HepG2 (cell line): Measurements from ENCODE around the gene CLIC5. TPM values are rescaled to one million over a fixed set of nuclear protein-coding genes. Genes with fewer than 3 reads are reported as not detected.

ENCODE experiments used
- ATAC-seq: fragments of 200-7000 bp; cut with Tn5 transposase; 3 replicates; pipeline ENCODE4 v1.9.1; 2020; ENCODE audit warnings: mild to moderate bottlenecking, moderate library complexity
- BruUV-seq: library from RNA; stranded (reverse); fragments of 400-500 nt; replicated peaks from 2 replicates; lab custom pipeline; 2021; lab: Mats Ljungman, UMichigan
- CTCF ChIA-PET: fragments of 300-600 bp; formaldehyde crosslinking; extraction: SDS; loops from one replicate; lab custom pipeline; 2021; ENCODE audit warnings: low total read pairs, inconsistent platforms, low intra/inter-chr PET ratio; lab: Yijun Ruan, JAX
- POLR2A ChIA-PET: fragments of 350-600 bp; sonication (Branson Sonifier 250); formaldehyde crosslinking; loops from one replicate; lab custom pipeline; 2020; ENCODE audit warnings: antibody characterized with exemption, inconsistent platforms; lab: Yijun Ruan, JAX
- DNase-seq: peaks from one replicate; pipeline ENCODE4 v3.0.0-alpha.2; 2015; ENCODE audit warnings: low spot score
- FAIRE-seq: peaks from 3 replicates; lab custom pipeline; 2011; peaks lifted over from hg19 to GRCh38; lab: Jason Lieb, UNC
- H2AFZ ChIP-seq: one replicate; pipeline ENCODE4 v1.6.1; 2011; ENCODE audit warnings: low read length, inconsistent platforms
- H3K27ac ChIP-seq: fragments of 300-600 bp; 3 replicates; pipeline ENCODE4 v1.8.0; 2011; ENCODE audit warnings: mixed run types, mild to moderate bottlenecking, mixed read lengths, low read length, inconsistent platforms; ENCODE audit not compliant: insufficient read depth; ENCODE audit errors: extremely low read length
- H3K27me3 ChIP-seq, 2 experiments: fragments of 200-600 bp in 1 of 2; 2 replicates in 1 of 2; 3 replicates in 1 of 2; pipeline versions ENCODE4 v1.6.0 to v1.8.0; 2011; ENCODE audit warnings: low read length in 2 of 2, mild to moderate bottlenecking in 2 of 2, moderate library complexity in 2 of 2, inconsistent platforms in 1 of 2; ENCODE audit not compliant: insufficient read depth in 2 of 2, control insufficient read depth in 1 of 2
- H3K36me3 ChIP-seq, 2 experiments: fragments of 200-600 bp in 1 of 2; replicated peaks in 1 of 2; 2 replicates in 1 of 2; 3 replicates in 1 of 2; pipeline versions ENCODE4 v1.5.1 to v1.8.0; 2011; ENCODE audit warnings: low read length in 2 of 2, inconsistent platforms in 1 of 2; ENCODE audit not compliant: insufficient read depth in 2 of 2, control insufficient read depth in 1 of 2
- H3K4me1 ChIP-seq: 2 replicates; pipeline ENCODE4 v1.5.1; 2012; ENCODE audit warnings: low read length, inconsistent platforms; ENCODE audit not compliant: insufficient read depth
- H3K4me2 ChIP-seq: 2 replicates; pipeline ENCODE4 v1.6.0; 2011; ENCODE audit warnings: low read depth, low read length, inconsistent platforms
- H3K4me3 ChIP-seq, 3 experiments: fragments of 200-600 bp in 1 of 3; sonication (generic), shearing (Covaris generic) in 1 of 3; replicated peaks in 1 of 3; 2 replicates each; pipeline ENCODE4 v1.5.1; 2011 to 2016; ENCODE audit warnings: low read length in 3 of 3, inconsistent platforms in 2 of 3, low read depth in 2 of 3, mild to moderate bottlenecking in 2 of 3, control low read depth in 1 of 3, mixed read lengths in 1 of 3; ENCODE audit not compliant: insufficient read depth in 1 of 3
- H3K79me2 ChIP-seq: one replicate; pipeline ENCODE4 v1.6.1; 2011; ENCODE audit warnings: low read length, inconsistent platforms; ENCODE audit not compliant: insufficient read depth
- H3K9ac ChIP-seq: 2 replicates; pipeline ENCODE4 v1.6.0; 2011; ENCODE audit warnings: mild to moderate bottlenecking, low read depth, low read length, inconsistent platforms; ENCODE audit not compliant: insufficient read depth
- H3K9me3 ChIP-seq: 2 replicates; pipeline ENCODE4 v1.5.1; 2012; ENCODE audit warnings: mild to moderate bottlenecking, low read length
- H4K20me1 ChIP-seq: 2 replicates; pipeline ENCODE4 v1.6.0; 2011; ENCODE audit warnings: inconsistent platforms, mild to moderate bottlenecking, low read length, moderate library complexity; ENCODE audit not compliant: insufficient read depth
- BCLAF1 ChIP-seq: fragments of 450-650 bp; IDR thresholded peaks from 2 replicates; pipeline ENCODE4 v1.6.1; 2017; ENCODE audit warnings: mild to moderate bottlenecking
- BRD4 ChIP-seq: sonication (generic); formaldehyde crosslinking; IDR thresholded peaks from 2 replicates; pipeline ENCODE4 v1.4.0; 2020; ENCODE audit warnings: missing genetic modification reagents
- CHCHD3 ChIP-seq: sonication (generic); formaldehyde crosslinking; IDR thresholded peaks from 2 replicates; pipeline ENCODE4 v1.8.0; 2022; ENCODE audit warnings: mild to moderate bottlenecking, missing genetic modification reagents, moderate library complexity
- EED ChIP-seq: sonication (generic); formaldehyde crosslinking; IDR thresholded peaks from 2 replicates; pipeline ENCODE4 v1.5.0; 2020; ENCODE audit warnings: mild to moderate bottlenecking, missing genetic modification reagents
- ERF ChIP-seq: IDR thresholded peaks from 2 replicates; pipeline ENCODE4 v1.6.1; 2018; ENCODE audit warnings: missing biosample characterization, missing genetic modification reagents
- HNF4A ChIP-seq: sonication (generic); formaldehyde crosslinking; IDR thresholded peaks from 2 replicates; pipeline ENCODE4 v1.4.0; 2020; ENCODE audit warnings: missing genetic modification reagents
- HOXA7 ChIP-seq: sonication (generic); formaldehyde crosslinking; IDR thresholded peaks from 2 replicates; pipeline ENCODE4 v1.8.1; 2022; ENCODE audit warnings: mild to moderate bottlenecking, missing genetic modification reagents, moderate library complexity
- IRF1 ChIP-seq: sonication (generic); formaldehyde crosslinking; IDR thresholded peaks from 2 replicates; pipeline ENCODE4 v1.4.0; 2020; ENCODE audit warnings: low read depth, mild to moderate bottlenecking, missing genetic modification reagents
- ZZZ3 ChIP-seq: sonication (generic); formaldehyde crosslinking; IDR thresholded peaks from 2 replicates; pipeline ENCODE4 v1.4.0; 2020; ENCODE audit warnings: missing genetic modification reagents, mild to moderate bottlenecking, borderline replicate concordance
- WGBS: methylation state at CpG from one replicate; pipeline ENCODE4 v1.1.6; 2017; ENCODE audit warnings: low lambda C conversion rate; 5-methylcytosine and 5-hydroxymethylcytosine counted together
- in situ Hi-C: cut with HindIII; loops from 2 replicates; pipeline ENCODE4 v1.10.0; 2017; ENCODE audit warnings: low pct_unique_long_range_greater_than_20kb; ENCODE audit not compliant: extremely low pct_ligation_motif_present
- intact Hi-C: fragments of 100-400 bp; cut with micrococcal nuclease; formaldehyde crosslinking; loops from one replicate; pipeline ENCODE4 v1.10.0; 2022; ENCODE audit not compliant: unreplicated experiment
- polyA plus RNA-seq, 8 experiments: library from polyadenylated mRNA; depleted of rRNA in 3 of 8; stranded (reverse) in 7 of 8; unstranded in 1 of 8; fragments of >200 nt; fragmentation: Illumina TruSeq in 4 of 8; extraction: Trizol in 4 of 8; gene quantifications; 2 replicates each; pipeline versions ENCODE4 v1.2.1 to v1.2.3, GENCODE V29; 2011 to 2016; ENCODE audit warnings: low read depth in 4 of 8, missing spikeins in 1 of 8, mixed read lengths in 1 of 8; ENCODE audit not compliant: insufficient read depth in 1 of 8
- total RNA-seq, 5 experiments: library from RNA; depleted of rRNA; stranded (reverse); fragments of >200 nt; fragmentation: Illumina TruSeq; extraction: Trizol; gene quantifications; 2 replicates each; pipeline ENCODE4 v1.2.3, GENCODE V29; 2016; ENCODE audit warnings: low read depth in 1 of 5

Gene CLIC5
- total and polyA plus RNA-seq, 2 of the 13 experiments (the other 11 are each of a cell fraction or from before 2014, with no cell fraction given): not detected

- Histone ChIP-seq H3K9me3 (no peaks in the 10 kb centered on the region), H3K4me2 (no peak overlapping the region), H4K20me1 (no peaks in the 10 kb centered on the region), H3K27me3 (0 out of 5 replicates have a peak, but pooled peaks cover 0 to 11% of the 10 kb centered on the region in 2 experiments), H3K4me1 (no peaks in the 10 kb centered on the region), H3K36me3 (no peaks in the 10 kb centered on the region), H3K9ac (no peak overlapping the region), H3K4me3 (no peak overlapping the region), H2AFZ (no peak overlapping the region), H3K27ac (no peak overlapping the region), H3K79me2 (no peaks in the 10 kb centered on the region)
- no peak for DNase-seq
- ChIA-PET POLR2A (no interaction called here), CTCF (no interaction called here)
- intact Hi-C loops: no loop called here
- ATAC-seq: no peak
- in situ Hi-C loops: no loop called here
- no TSS peak for BruUV-seq
- 0% methylated on average over 5 of the region's 5 CpGs for WGBS
- TF ChIP-seq EED (no peak), BRD4 (no peak), HNF4A (no peak), CHCHD3 (CRISPR knock-in tag) (no peak), BCLAF1 (no peak), ERF (CRISPR knock-in tag) (no peak), ZZZ3 (CRISPR knock-in tag) (no peak)
- FAIRE-seq: no peak
These were observed 59.5 kb downstream of the CLIC5 start for GRCh38 chr6:45956176-45956575.

DNA sequence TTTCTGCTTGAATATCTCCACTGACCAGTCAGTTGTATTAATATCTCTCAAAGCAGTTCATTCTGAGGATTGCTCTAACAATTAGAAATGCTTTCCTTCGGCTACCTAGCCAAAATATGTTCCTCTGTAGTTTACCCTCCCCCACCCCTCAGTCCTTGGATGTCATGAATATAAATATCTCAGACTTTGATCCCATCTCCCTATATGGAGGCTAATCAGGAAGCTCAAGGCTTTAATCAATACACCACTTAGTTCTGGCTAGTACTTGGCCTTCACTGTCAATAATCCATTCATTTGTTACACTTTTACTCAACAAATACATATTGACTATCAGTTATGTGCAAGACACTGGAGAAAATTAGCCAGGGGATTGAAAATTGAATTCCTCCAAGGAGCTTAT lies 60.1 kb downstream of the CLIC5 start:
- intact Hi-C loops: no loop called here
- WGBS: 0% methylated on average over 1 of the region's 1 CpG
- H4K20me1 ChIP-seq: no peaks in the 10 kb centered on the region
- ATAC-seq (no peak), FAIRE-seq (no peak), DNase-seq (no peak)
- H2AFZ ChIP-seq: no peak overlapping the region
- H3K9ac ChIP-seq: no peak overlapping the region
- no peaks in the 10 kb centered on the region for H3K4me1 ChIP-seq
- no TSS peak for BruUV-seq
- TF ChIP-seq HOXA7 (no peak), IRF1 (CRISPR knock-in tag) (no peak)
- ChIA-PET CTCF (no interaction called here), POLR2A (no interaction called here)
- no peak overlapping the region for H3K4me3 ChIP-seq
- H3K79me2 ChIP-seq: no peaks in the 10 kb centered on the region
- H3K27me3 ChIP-seq: peaks cover 0 to 11% of the 10 kb centered on the region in 2 experiments; a peak in 1 of 5 replicates
- H3K4me2 ChIP-seq: no peak overlapping the region
- no peaks in the 10 kb centered on the region for H3K9me3 ChIP-seq
- no peak overlapping the region for H3K27ac ChIP-seq
- no peaks in the 10 kb centered on the region for H3K36me3 ChIP-seq
- in situ Hi-C loops: no loop called here
